Keratinocyte (primary cell): ENCODE data around the gene SOCS3. TPM values are rescaled to one million over a fixed set of nuclear protein-coding genes. Genes with fewer than 3 reads are reported as not detected.

Experiments used
- DNase-seq: peaks from one replicate; pipeline ENCODE4 v3.0.0-alpha.2; 2011; ENCODE audit warnings: low read depth, missing footprints, low spot score
- FAIRE-seq: peaks from 2 replicates; lab custom pipeline; 2011; peaks lifted over from hg19 to GRCh38; lab: Jason Lieb, UNC
- H2AFZ ChIP-seq: 2 replicates; pipeline ENCODE4 v1.6.0; 2012; ENCODE audit warnings: low read length, control low read depth, inconsistent platforms; ENCODE audit not compliant: control insufficient read depth
- H3K27ac ChIP-seq: 2 replicates; pipeline ENCODE4 v1.5.1; 2011; ENCODE audit warnings: low read length; ENCODE audit not compliant: control insufficient read depth, insufficient read depth
- H3K27me3 ChIP-seq: 3 replicates; pipeline ENCODE4 v1.6.0; 2011; ENCODE audit warnings: low read length; ENCODE audit not compliant: control insufficient read depth, insufficient read depth; ENCODE audit errors: extremely low read depth
- H3K36me3 ChIP-seq, 2 experiments: 2 replicates in 1 of 2; 3 replicates in 1 of 2; pipeline ENCODE4 v1.5.1; 2011; ENCODE audit warnings: low read length in 2 of 2, mild to moderate bottlenecking in 1 of 2; ENCODE audit not compliant: control insufficient read depth in 2 of 2, insufficient read depth in 2 of 2; ENCODE audit errors: extremely low read depth in 1 of 2
- H3K4me1 ChIP-seq: 3 replicates; pipeline ENCODE4 v1.5.1; 2011; ENCODE audit warnings: low read length; ENCODE audit not compliant: control insufficient read depth, insufficient read depth; ENCODE audit errors: extremely low read depth
- H3K4me2 ChIP-seq: 3 replicates; pipeline ENCODE4 v1.6.0; 2011; ENCODE audit warnings: low read depth, low read length; ENCODE audit not compliant: control insufficient read depth, insufficient read depth; ENCODE audit errors: extremely low read depth
- H3K4me3 ChIP-seq, 3 experiments: fragments of 200-600 bp in 1 of 3; sonication (generic) in 1 of 3; 2 replicates in 2 of 3; 3 replicates in 1 of 3; pipeline ENCODE4 v1.5.1; 2011 to 2016; ENCODE audit warnings: low read length in 3 of 3, mild to moderate bottlenecking in 3 of 3, control low read depth in 2 of 3, inconsistent platforms in 1 of 3, low read depth in 1 of 3, mixed read lengths in 1 of 3, mixed run types in 1 of 3, moderate library complexity in 1 of 3; ENCODE audit not compliant: control insufficient read depth in 2 of 3, insufficient read depth in 2 of 3; ENCODE audit errors: extremely low read depth in 1 of 3
- H3K79me2 ChIP-seq: 2 replicates; pipeline ENCODE4 v1.6.0; 2012; ENCODE audit warnings: low read length; ENCODE audit not compliant: control insufficient read depth, insufficient read depth
- H3K9ac ChIP-seq: 3 replicates; pipeline ENCODE4 v1.6.0; 2011; ENCODE audit warnings: low read length; ENCODE audit not compliant: control insufficient read depth, insufficient read depth; ENCODE audit errors: extremely low read depth
- H3K9me1 ChIP-seq: 3 replicates; pipeline ENCODE4 v1.6.0; 2011; ENCODE audit warnings: low read length; ENCODE audit not compliant: control insufficient read depth, insufficient read depth; ENCODE audit errors: extremely low read depth
- H3K9me3 ChIP-seq: 2 replicates; pipeline ENCODE4 v1.5.1; 2012; ENCODE audit warnings: low read depth, low read length; ENCODE audit not compliant: control insufficient read depth
- H4K20me1 ChIP-seq: 3 replicates; pipeline ENCODE4 v1.6.0; 2011; ENCODE audit warnings: low read length; ENCODE audit not compliant: control insufficient read depth, insufficient read depth; ENCODE audit errors: extremely low read depth
- CTCF ChIP-seq, 3 experiments: IDR thresholded peaks in 1 of 3; conservative IDR thresholded peaks in 1 of 3; optimal IDR thresholded peaks in 1 of 3; 2 replicates in 2 of 3; 3 replicates in 1 of 3; pipeline versions ENCODE3 to v1.5.1; 2011; ENCODE audit warnings: low read length in 3 of 3, mild to moderate bottlenecking in 3 of 3, moderate library complexity in 2 of 3, control low read depth in 1 of 3, inconsistent platforms in 1 of 3; ENCODE audit not compliant: insufficient read depth in 2 of 3; ENCODE audit errors: extremely low read depth in 1 of 3
- EZH2 ChIP-seq: IDR thresholded peaks from one replicate; pipeline ENCODE4 v1.6.1; 2012; ENCODE audit warnings: inconsistent platforms, mild to moderate bottlenecking, low read length, moderate library complexity
- dilution Hi-C: fragments of 300-500 bp; cut with MboI; formaldehyde crosslinking; loops from one replicate; pipeline ENCODE4 v1.7.0; 2020; ENCODE audit warnings: low sequenced_read_pairs; ENCODE audit not compliant: extremely low pct_ligation_motif_present
- polyA plus RNA-seq, 5 experiments: library from polyadenylated mRNA; depleted of rRNA in 3 of 5; stranded (reverse) in 3 of 5; stranded (forward) in 1 of 5; unstranded in 1 of 5; fragments of >200 nt; gene quantifications; 1 replicate in 1 of 5; 2 replicates in 3 of 5; 3 replicates in 1 of 5; pipeline versions ENCODE4 v1.2.1 to v1.2.3, GENCODE V29; 2011 to 2012; ENCODE audit warnings: missing spikeins in 2 of 5, low read depth in 1 of 5, low replicate concordance in 1 of 5

Gene SOCS3
- polyA plus RNA-seq, 1 donor (not counting 4 experiments of a cell fraction or from before 2014, with no cell fraction given), result 9.4 TPM

GRCh38 chr17:78343187-78343542 lies 16.7 kb downstream of the SOCS3 start:
- peak; percentile 41 for FAIRE-seq
- dilution Hi-C loops, result no loop called here
- peak overlapping the region; percentile 78 for H3K9ac ChIP-seq
- no peak for TF ChIP-seq EZH2
- no peak for TF ChIP-seq CTCF (optimal IDR thresholded peaks at IDR 0.05 in 1 of 3, IDR thresholded peaks at IDR 0.05 in 1 of 3, conservative IDR thresholded peaks at IDR 0.05 in 1 of 3; ENCODE audit: extremely low read depth in 1 of 3, insufficient read depth in 2 of 3, low read length in 3 of 3)
- DNase-seq, result no peak
- H2AFZ ChIP-seq, result peak overlapping the region; percentile 44
- peak overlapping the region; percentile 65 for H3K4me2 ChIP-seq
- peak overlapping the region in 1 of 3 experiments; percentile 44 for H3K4me3 ChIP-seq
- H4K20me1 ChIP-seq, result no peaks in the 10 kb centered on the region
- H3K27ac ChIP-seq, result peak overlapping the region; percentile 87
- H3K36me3 ChIP-seq, result no peaks in the 10 kb centered on the region
- H3K27me3 ChIP-seq, result no peaks in the 10 kb centered on the region
- H3K9me3 ChIP-seq, result no peaks in the 10 kb centered on the region
- no peaks in the 10 kb centered on the region for H3K79me2 ChIP-seq
- H3K4me1 ChIP-seq, result peaks cover 76% of the 10 kb centered on the region
- no peaks in the 10 kb centered on the region for H3K9me1 ChIP-seq

- H3K9me3 ChIP-seq, result no peaks in the 10 kb centered on the region
- peak overlapping the region; percentile 44 for H2AFZ ChIP-seq
- TF ChIP-seq CTCF (optimal IDR thresholded peaks at IDR 0.05 in 1 of 3, IDR thresholded peaks at IDR 0.05 in 1 of 3, conservative IDR thresholded peaks at IDR 0.05 in 1 of 3; ENCODE audit: extremely low read depth in 1 of 3, insufficient read depth in 2 of 3, low read length in 3 of 3), result no peak
- TF ChIP-seq EZH2, result no peak
- no peaks in the 10 kb centered on the region for H3K27me3 ChIP-seq
- H4K20me1 ChIP-seq, result no peaks in the 10 kb centered on the region
- H3K36me3 ChIP-seq, result no peaks in the 10 kb centered on the region
- no peaks in the 10 kb centered on the region for H3K9me1 ChIP-seq
- peak overlapping the region; percentile 87 for H3K27ac ChIP-seq
- no peak for DNase-seq
- H3K4me1 ChIP-seq, result peaks cover 73% of the 10 kb centered on the region
- peak; percentile 79 for FAIRE-seq
- H3K9ac ChIP-seq, result peak overlapping the region; percentile 78
- dilution Hi-C loops, result no loop called here
- H3K79me2 ChIP-seq, result no peaks in the 10 kb centered on the region
- peak overlapping the region; percentile 65 for H3K4me2 ChIP-seq
- peak overlapping the region; percentile 23 to 49 (median 44) for H3K4me3 ChIP-seq
Measured at GRCh38 chr17:78342449-78343186, 17.3 kb downstream of the SOCS3 start.
